ENCODE results near the gene PCNT.

- no peak for TF ChIP-seq EZH2 (IDR thresholded peaks at IDR 0.05; ENCODE audit: insufficient read depth, poor library complexity, severe bottlenecking)
- TF ChIP-seq EZH2phosphoT487 (IDR thresholded peaks at IDR 0.05; ENCODE audit: insufficient read depth, low read depth) = no peak
Observed at GRCh38 chr21:46384556-46384955, 60.6 kb downstream of the PCNT start.

Data from GM23248 (cell line).